Measurements from ENCODE around the gene CDC42SE2.
A peak's percentile ranks its signal among the peaks of the same experiment; 100 is the strongest.
"Not testable (repeated sequence)": the region's sequence is repeated elsewhere in the genome, so short reads cannot be mapped to it uniquely, and the experiment has no call there.

The CDC42SE2 gene

DNA sequence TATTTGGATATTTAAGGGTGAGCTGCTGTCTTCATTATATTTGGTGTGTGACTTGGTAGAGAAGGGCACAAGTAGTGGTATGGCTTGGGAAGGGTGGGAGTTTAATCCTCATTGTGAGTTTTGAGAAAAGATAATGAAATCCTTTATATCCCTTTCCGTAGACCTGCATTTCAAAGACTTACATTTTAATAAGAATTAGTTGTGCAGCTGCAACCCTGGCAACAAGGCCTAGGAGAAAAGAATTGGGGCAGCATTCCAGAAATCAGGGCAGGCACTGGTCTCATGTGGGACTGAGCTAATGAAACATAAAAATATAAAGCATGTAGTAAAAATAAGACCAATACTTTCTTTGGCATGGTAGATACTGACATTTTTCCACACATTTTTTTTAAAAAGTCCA, 60.5 kb downstream of the CDC42SE2 start:
- no peak for DNase-seq

DNA sequence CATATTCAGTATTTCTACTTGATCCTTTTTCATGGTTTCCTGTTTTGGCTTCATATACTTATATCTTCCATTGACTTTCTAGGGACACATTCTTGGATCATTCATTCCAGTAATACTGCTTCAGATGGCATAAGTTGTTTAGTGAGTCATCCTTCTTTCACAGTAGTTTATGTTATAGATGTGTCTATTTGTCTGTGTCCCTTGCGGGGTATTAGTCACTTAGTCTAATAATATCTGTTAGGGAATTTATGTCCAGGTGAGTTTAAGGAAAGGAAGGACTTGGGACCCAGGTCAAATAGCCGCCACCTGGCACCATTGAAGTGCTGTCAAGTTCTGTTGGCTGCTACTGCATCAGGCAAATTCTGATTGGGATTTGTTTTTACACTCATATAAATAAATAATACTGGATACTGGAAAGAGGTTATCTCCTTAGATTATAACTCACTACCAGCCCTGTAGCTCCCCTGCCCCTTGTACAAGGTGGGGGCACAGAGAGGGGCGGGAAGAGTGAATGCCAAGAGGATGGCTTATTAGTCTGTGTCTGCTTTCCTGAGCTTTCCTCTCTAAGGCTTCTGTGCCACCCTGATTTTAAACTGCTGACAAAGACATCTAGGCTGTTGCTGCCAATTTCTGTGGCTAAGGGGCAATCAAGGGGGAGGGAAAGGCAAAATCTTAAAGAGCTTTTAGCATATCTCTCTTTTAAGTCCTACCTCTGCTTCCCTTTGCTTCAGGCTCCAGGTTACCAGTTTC, 64.9 kb downstream of the CDC42SE2 start:
- no peak for DNase-seq

DNA sequence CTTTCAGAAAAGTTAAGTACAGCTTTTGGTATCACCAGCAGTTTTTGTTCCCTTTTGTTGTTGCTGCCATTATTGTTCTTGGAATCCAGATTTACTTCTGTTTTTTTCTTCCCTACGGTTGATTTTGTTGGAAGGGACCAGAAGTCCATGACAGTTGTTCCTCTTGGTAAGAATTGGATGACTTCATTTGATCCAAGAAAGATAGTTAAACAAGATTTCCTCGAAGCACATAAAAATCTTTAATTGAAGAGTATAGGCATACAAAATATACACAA, 65.4 kb downstream of the CDC42SE2 start:
- DNase-seq: no peak

DNA sequence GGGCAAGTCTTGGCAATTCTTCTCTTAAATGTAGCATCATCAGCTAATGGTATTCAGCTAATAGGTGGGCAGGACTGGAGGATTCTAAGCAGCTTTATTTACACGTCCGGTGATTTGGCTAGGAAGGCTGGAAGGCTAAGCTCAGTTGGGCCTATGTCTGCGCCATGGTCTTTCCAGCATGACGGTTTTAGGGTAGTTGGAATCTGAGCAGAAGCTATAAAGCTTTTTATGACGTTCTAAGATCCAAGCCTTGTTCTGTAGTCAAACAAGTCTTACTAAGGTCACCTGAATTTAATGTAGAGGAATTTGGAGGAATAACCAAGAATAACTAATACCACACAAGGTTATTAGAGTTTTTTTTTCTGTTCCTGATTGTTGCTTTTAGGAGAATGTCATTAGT, 66.2 kb downstream of the CDC42SE2 start:
- no peak for DNase-seq

DNA sequence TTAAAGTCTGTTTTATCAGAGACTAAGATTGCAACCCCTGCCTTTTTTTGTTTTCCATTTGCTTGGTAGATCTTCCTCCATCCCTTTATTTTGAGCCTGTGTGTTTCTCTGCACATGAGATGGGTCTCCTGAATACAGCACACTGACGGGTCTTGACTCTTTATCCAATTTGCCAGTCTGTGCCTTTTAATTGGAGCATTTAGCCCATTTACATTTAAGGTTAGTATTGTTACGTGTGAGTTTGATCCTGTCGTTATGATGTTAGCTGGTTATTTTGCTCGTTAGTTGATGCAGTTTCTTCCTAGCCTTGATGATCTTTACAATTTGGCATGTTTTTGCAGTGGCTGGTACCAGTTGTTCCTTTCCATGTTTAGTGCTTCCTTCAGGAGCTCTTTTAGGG, 71.9 kb downstream of the CDC42SE2 start:
- DNase-seq: not testable (repeated sequence)

DNA sequence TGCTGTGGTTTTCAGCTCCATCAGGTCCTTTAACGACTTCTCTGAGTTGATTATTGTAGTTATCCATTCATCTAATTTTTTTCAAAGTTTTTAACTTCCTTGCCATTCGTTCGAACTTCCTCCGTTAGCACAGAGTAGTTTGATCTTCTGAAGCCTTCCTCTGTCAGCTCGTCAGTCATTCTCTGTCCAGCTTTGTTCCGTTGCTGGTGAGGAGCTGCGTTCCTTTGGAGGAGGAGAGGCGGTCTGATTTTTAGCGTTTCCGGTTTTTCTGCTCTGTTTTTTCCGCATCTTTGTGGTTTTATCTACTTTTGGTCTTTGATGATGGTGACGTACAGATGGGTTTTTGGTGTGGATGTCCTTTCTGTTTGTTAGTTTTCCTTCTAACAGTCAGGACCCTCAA, 72.9 kb downstream of the CDC42SE2 start:
- DNase-seq: not testable (repeated sequence)

DNA sequence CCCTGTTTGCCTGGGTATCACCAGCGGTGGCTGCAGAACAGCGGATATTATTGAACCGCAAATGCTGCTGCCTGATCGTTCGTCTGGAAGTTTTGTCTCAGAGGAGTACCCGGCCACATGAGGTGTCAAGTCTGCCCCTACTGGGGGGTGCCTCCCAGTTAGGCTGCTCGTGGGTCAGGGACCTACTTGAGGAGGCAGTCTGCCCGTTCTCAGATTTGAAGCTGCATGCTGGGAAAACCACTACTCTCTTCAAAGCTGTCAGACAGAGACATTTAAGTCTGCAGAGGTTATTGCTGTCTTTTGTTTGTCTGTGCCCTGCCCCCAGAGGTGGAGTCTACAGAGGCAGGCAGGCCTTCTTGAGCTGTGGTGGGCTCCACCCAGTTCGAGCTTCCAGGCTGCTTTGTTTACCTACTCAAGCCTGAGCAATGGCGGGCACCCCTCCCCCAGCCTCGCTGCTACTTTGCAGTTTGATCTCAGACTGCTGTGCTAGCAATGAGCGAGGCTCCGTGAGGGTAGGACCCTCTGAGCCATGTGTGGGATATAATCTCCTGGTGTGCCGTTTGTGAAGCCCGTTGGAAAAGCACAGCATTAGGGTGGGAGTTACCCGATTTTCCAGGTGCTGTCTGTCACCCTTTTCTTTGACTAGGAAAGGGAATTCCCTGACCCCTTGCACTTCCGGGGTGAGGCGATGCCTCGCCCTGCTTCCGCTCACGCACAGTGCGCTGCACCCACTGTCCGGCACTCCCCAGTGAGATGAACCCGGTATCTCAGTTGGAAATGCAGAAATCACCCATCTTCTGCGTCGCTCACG, 73.6 kb downstream of the CDC42SE2 start:
- DNase-seq: not testable (repeated sequence)

DNA sequence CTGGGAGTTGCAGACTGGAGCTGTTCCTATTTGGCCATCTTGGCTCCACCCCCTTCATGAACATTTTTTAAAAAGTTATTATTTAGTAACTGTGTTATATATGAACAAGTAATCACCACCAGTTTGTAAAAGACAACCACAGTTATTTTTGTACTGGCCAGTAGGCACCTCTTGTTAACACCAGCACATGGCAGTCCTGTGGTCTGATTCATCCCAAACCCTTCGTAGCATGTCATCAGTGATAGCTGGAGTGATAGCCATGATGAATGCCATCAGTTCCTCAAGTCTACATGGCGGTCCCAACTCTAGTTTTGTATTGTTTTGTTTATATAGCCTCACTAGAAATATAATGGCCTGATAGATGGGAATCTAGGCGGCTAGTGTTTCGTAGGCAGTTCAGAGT, 74.2 kb downstream of the CDC42SE2 start:
- no peak for DNase-seq

DNA sequence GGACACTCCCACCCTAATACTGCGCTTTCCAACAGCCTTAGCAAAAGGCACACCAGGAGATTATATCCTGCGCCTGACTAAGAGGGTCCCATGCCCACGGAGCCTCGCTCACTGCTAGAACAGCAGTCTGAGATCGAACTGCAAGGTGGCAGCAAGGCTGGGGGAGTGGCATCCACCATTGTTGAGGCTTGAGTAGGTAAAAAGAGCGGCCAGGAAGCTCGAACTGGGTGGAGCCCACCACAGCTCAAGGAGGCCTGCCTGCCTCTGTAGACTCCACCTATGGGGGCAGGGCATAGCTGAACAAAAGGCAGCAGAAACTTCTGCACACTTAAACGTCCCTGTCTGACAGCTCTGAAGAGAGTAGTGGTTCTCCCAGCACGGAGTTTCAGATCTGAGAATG, 80.4 kb downstream of the CDC42SE2 start:
- not testable (repeated sequence) for DNase-seq

DNA sequence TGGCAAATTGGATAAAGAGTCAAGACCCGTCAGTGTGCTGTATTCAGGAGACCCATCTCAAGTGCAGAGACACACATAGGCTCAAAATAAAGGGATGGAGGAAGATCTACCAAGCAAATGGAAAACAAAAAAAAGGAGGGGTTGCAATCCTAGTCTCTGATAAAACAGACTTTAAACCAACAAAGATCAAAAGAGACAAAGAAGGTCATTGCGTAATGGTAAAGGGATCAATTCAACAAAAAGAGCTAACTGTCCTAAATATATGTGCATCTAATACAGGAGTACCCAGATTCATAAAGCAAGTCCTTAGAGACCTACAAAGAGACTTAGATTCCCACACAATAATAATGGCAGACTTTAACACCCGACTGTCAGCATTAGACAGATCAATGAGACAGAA, 82.4 kb downstream of the CDC42SE2 start:
- DNase-seq: not testable (repeated sequence)

DNA sequence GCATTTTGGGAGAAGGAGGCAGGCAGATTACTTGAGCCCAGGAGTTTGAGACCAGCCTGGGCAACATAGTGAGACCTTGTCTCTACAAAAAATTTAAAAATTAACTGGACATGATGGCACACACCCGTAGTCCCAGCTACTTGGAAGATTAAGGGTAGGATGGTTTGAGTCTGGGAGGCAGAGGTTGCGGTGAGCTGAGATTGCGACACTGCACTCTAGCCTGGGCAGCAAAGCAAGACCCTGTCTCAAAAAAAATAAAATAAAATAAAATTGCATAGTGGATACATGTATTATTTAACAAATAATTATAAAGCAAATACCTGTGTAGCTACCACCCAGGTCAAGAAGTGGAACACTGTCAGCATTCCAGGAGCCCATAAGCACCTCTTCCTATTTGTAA, 90.1 kb downstream of the CDC42SE2 start:
- DNase-seq: no peak

DNA sequence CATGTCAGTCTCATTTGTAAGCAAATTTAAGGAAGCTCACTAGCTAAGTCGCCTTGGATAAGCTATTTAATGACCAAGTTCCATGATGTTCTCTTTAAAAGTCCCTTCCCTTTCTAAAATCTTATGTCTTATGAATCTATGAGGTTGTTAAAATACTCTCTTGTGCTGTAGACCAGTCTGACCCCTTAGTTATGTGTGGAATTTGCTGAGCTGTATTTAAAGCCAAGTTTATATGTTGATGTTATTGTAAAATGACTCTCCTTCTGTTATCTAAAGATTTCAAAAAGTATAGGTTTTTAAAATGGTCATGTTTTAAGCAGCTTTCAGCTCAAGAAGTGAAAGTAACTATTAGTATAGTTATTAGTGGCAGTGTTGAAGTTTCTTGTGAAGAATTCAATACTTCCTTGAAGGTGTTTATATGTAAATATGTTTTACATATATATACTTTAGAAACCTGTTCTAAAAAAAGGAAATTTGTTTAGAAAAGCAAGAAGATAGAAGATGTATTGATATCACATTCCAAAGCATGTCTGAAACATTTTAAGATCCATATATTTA, 92.2 kb downstream of the CDC42SE2 start:
- DNase-seq: no peak

DNA sequence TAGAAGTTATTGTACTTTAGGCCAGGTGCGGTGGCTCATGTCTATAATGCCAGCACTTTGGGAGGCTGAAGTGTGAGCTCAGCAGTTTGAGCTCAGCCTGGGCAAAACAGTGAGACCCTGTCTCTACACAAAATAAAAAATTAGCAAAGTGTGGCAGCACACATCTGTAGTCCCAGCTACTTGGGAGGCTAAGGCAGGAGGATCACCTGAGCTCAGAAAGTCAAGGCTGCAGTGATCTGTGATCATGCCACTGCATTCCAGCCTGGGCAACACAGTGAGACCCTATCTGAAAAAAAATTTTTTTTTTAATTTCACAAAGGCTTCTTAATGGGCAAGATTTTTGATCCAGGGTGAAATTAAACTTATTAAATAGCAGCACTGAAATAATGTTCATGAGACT, 92.8 kb downstream of the CDC42SE2 start:
- no peak for DNase-seq

DNA sequence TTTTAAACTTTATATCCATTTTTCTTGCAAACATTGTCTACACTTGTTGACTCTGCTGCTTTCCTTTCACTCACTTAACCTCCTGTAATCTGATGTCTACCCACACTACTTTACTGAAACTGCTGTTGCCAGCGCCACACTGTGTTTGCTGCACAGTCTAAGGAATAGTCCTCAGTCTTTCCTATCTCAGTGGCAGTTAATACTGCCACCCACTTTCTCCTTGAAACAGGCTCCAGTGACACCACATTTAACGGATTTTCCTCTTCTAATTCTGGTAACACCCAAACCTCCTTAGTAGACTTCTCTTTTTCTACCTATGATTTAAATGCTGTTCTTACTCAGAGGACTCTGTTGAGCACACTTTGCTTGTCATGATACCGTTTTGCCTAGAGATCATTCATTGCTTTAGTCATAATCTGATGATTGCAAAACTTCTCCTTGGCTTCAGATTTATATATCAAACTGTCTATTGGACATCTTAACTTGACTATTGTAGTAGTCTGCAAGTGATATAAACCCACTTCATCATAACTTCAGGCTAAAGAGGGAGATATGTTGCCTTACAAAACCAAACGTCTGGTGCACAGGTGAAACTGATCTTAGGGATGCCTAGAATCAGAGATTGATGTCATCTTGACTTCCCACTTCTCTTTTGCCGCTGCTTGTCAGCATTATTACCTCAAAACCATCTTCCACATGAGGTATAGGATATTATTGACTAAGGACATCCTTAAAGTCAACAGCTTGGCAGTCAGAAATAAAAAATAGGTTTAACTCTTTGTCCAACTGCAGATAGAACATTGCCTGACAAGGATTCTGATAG, 94.1 kb downstream of the CDC42SE2 start:
- peak; percentile 59 for DNase-seq

DNA sequence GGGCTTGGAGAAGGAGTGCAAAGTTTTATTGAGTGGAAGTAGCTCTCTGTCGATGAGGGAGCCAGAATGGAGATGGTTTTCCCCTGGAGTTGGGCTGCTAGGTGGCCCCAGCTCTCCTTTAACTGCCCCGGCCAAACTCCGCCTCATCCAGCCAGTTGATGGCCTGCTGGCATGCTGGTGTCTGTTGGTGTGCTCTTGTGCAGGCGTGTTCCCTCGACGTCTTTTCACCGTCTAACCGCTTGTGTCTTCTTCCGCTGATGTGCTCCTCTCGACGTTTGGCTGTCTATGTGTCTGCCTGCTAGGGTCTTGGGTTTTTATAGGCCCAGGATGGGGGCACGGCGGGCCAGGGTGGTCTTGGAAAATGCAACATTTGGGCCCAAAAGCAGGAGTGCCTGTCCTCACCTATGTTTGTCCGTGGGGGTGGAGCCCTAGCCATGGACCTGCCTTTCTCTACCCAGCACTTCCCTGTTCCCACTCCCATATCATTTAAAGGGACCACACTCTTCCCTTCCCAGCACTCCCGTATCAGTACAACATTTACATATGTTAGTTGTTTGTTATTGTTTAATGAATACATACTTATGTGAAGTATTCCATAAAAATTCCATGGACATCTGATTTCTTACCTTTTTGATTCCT, 97.9 kb downstream of the CDC42SE2 start:
- DNase-seq: no peak

DNA sequence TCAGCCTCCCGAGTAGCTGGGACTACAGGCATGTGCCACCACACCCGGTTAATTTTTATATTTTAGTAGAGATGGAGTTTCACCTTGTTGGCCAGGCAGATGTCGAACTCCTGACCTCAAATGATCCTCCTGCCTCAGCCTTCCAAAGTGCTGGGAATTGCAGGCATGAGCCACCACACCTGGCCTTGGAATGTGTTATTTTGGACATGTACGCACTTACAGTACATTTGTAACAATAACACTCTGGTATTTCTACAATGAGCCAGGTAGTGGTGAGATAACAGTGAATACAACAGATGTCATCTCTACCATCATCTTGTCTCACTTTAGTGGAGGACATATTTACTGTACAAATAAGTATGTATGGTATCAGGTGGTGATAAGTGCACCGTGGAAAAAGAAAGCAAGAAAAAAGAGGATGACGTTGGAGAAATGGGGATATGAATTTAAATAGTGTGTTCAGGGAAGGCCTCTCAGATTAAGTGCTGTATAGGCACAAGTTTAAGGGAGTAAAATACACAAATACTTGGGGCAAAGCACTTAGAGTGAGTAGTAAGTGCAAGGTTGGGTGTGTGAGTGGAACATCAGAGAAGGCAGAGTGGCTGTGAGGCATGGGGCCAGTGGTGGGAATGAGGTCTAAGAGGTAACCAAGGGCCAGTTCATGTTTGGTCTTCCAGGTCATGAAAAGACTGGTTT, 100.1 kb downstream of the CDC42SE2 start:
- DNase-seq: no peak

DNA sequence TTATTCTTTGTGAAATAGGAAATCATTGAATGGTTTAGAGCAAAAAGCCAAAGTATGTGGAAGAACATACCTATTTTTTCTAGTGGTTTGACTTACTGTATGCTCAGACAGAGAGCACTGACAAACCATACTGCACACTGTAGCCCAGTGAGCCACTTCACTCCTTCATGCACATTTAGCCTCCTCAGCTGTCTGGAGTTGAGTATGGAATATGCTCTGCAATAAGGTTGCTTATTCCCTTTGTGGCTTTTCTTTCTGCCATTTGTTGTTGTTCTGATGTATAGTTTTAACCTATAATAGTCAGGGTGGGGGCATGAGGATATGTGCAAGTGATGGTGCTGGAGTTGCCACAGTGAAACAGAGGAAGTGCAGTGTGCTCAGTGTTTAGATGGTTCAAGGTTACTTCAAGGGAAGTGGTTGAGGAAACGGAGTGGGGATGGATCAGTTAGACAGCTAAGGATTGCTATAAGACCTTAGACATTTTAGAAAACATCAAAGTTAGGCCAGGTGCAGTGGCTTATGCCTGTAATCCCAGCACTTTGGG, 100.7 kb downstream of the CDC42SE2 start:
- DNase-seq: no peak

DNA sequence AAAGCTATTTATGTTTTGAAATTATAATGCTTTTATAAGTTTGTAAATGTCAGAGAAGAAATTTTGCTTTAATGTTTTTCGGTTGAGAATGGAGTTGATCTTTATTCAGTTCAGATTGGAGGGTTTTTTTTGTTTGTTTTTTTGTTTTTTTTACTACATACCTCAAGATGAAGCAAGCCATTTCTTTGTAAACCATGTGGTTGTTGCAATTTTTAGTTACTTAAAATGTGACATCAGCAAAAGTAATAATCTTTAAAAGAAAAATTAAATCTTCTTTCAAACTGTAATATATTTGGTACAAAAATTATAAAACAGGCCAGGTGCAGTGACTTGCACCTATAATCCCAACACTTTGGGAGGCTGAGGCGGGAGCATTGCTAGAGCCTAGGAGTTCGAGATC, 102.6 kb downstream of the CDC42SE2 start:
- no peak for DNase-seq

DNA sequence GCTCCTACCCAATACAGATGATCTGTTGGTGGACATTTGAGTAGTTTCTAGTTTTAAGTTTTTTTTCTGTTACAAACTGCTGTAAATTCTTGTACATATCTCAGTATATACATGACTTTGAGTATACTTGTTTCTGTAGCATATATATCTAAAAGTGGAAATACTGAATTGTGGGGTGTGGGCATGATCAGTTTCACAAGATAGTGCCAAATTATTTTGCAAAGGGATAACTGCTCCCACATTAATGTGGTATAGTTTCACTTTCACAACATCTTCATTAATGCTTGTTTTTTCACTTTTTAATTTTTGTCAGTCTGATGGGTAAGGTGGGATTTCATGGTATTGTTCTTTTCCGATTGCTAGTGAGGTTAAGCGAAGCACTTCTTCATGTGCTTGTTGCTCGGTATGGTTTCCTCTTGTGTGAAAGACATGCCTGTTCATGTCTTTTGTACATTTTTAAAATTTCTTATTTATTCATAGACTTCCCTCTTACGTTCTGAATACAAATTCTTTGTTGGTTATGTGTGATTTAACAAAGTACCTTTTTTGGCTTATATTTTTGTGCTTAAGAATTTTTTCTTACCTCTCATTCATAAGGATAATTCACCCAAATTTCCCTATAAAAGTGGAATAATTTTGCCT, 103.5 kb downstream of the CDC42SE2 start:
- no peak for DNase-seq

DNA sequence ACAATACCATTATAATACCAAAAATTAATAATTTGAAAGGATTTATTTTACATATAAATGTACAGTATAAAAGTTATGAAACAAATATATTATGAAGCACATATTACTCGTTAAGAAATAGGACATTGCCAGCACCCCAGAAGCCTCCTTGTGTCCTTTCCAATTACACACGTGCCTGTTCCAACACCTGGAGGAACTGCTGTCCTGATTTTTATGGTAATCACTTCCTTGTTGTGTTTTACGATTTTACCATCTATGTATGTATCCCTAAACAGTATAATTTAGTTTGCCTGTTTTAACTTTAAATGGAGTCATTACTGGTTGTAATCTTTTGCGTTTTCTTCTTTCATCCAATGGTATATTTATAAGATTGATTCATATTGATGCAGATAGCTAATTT, 105.0 kb downstream of the CDC42SE2 start:
- no peak for DNase-seq

DNA sequence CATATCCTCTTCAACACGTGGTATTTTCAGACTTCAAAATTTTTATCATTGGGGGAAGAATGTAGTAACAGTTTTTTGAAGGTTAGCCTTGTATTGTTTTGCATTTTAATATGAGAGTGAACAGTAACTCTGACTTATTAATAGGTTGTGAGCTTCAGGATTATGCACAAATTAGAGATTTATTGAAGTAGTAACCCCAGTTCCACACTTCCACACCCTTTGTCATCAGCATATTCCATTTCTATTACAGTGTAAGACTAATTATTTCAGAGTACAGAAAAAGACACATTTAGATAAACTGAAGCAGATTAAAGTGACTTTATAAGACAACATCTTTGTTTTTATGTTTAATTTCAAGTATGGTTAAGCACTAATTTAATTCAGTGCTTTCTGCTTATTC, 105.7 kb downstream of the CDC42SE2 start:
- DNase-seq: no peak

DNA sequence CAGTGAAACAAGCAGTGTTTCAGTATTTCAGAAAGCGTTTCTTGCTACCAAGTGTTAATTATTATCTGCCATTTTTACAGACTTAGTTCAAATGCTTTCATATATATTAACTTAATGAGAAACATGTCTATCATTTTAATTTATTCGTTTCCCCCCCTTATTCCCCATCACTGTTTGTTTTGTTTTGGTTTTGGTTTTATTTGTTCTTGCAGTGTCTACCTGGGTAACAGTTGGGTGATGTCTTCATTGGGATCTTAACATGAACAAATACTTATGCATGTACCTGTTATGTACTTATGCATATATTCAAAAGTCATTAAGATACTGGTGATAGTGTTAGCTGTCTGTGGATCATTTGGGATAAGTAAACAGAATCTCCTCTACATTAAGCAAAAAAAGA, 108.0 kb downstream of the CDC42SE2 start:
- no peak for DNase-seq

All from stimulated activated CD4-positive, alpha-beta T cell treated with anti-CD3 and anti-CD28 coated beads, Interleukin-15, amount 100 ng/mL, for 24 hours (primary cell).